Measurements from ENCODE around the gene CECR2.

GRCh38 chr22:17549183-17549582 is 179.9 kb downstream of the CECR2 start:
- no peak for TF ChIP-seq CTCF (IDR thresholded peaks at IDR 0.05)
- no peak for TF ChIP-seq POLR2AphosphoS5 (IDR thresholded peaks at IDR 0.05)
- no peak for TF ChIP-seq POLR2A (IDR thresholded peaks at IDR 0.05)

All from breast epithelium (tissue), 3 donors.